Right lung (tissue), 5 donors: Measurements from ENCODE around the gene SPAG16. TPM values are rescaled to one million over a fixed set of nuclear protein-coding genes. Genes with fewer than 3 reads are reported as not detected.
A peak's percentile ranks its signal among the peaks of the same experiment; 100 is the strongest.

Experiments
- DNase-seq, 2 donors: peaks; one replicate each; pipeline ENCODE4 v3.0.0-alpha.2; 2013
- polyA plus RNA-seq, 5 donors: library from polyadenylated mRNA; unstranded; fragments of 120-200 nt; gene quantifications; one replicate each; pipeline versions ENCODE4 v1.2.1 to v1.2.3, GENCODE V29; 2013; ENCODE audit warnings: inconsistent platforms in 1 of 5, low replicate concordance in 1 of 5; ENCODE audit not compliant: insufficient read length in 5 of 5, insufficient read depth in 1 of 5

The SPAG16 gene
- polyA plus RNA-seq, 5 donors, result 33.9 to 47.5 (median 44.9) TPM

DNA sequence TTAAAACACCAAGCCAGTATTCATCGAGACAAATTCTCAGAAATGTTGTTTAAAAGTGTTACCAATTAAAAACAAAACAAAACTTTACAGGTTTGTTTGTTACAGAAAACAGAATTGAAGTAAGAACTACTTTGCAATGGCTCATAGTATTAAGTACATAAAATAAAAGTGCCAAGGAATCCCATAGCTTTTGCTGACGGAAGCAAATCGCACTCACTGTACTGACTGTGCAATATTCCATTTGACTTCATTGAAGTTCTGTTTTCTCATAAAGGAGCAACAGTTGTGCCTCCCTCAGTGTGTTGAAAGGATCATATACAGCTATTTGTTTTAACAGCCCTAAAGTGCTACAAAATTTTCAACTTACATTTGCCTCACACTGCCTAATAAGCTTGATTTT lies 507.8 kb downstream of the SPAG16 start:
- no peak for DNase-seq

DNA sequence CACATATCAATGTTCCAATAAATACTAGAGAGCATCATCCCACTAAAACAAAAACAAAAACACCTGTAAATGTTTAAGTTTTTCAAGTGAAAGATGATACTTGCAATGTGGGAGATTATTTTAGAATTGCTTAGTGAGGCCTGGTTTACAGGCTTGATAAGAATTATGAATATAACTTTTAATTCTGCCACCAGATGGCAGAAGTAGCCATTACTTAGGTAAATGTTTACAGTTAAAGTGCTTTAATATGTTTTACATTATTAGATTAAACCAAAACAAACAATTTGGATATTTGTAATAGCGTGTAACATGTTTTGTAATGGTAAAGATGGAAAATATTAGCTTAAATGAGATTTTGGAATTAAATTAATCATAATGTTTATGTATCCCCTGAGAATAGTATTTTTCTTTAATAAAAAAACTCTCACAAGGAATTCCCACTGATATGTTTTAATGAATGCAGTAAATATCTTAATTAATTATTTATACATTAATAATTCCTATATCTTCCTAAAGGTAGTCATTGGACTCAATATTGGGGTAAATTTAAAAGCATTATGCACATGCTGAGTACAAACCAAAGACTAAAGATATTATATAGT lies 522.0 kb downstream of the SPAG16 start:
- peak in 1 of 2 donors; percentile 1 for DNase-seq

DNA sequence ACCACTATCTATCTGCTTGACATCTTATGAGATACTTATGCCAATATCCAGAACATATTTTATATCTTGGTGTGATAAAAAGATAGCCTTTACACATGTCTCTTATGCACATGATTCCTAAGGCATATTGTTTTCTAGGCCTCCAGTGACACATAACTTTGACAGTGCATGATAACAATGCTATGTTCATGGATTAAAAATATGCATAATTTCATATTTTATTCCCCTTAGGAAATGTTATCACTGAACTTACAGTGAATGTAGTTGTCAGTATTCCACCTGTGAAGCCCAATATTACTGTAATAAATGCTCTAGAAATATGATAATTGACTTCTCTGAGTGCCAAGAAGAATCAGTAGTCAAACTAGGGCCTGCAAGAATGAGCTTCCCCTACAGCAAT lies 532.3 kb downstream of the SPAG16 start:
- no peak for DNase-seq

DNA sequence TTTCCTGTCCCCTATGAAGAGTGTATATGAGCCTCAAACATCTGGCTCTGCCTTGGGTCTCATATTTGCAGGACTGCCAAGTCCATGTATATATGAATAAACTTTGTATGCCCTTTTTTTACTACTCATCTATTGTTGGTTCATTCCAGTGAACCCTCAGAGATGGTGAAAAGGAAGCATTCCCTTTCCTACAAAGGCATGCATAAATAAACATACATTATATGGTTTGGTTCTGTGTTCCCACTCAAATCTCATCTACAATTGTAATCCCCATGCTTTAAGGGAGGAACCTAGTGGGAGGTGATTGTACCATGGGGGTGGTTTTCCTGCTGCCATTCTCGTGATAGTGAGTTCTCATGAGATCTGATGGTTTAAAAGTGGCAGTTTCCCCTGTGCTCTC lies 534.2 kb downstream of the SPAG16 start:
- no peak for DNase-seq

DNA sequence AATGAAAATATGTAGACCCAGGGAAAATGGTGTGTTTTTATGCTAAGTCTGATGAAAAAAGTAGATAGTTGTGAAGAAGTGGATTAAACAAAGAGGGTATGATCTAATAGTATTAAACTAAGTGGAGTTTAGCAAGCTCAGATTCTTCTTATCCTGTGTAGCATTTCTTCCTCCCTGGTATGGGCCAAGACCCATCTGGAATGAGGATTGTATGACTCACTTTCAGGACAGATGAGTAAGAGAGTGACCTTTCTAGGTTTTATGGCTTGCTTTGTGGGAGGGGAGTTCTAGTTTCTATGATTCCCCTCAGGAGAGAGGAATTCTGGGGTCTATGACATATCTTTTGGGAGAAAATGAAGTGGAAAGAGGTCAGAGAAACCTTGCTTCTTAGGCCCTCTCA lies 550.1 kb downstream of the SPAG16 start:
- no peak for DNase-seq

DNA sequence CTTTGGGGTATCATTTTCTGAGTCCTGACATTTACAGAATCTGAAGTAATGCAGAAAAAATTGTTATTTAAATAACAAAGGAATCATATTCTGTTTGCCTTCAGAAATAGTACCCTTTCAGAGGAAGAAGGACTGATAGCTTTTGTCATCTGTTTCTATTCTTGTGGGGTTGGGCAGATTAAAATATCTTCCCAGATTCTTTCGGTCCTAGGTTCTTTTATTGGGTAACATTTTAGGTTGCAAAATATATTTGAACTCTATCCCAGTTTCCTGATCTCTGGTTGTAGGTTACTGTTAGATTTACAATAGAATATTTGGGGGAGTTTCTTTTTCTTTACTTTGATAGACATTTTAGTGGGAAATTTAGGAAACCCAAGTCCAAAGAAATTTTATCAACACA lies 550.5 kb downstream of the SPAG16 start:
- no peak for DNase-seq

DNA sequence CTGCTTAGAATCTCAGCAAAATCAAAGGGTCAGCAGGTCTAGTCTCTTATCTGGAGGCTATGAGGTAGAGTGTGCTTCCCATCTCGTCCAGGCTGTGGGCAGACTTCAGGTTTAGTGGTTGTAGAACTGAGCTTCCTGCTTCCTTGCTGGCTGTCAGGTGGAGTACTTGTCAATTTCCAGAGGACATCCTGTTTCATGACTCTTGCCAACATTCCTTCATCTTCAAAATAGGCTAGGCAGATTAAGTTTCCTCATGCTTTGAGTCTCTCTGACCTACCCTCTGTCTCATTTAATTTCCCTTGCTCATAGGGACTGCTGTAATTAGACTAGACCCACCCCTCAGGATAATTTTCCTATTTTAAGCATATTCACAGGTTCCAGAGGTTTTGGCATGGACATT lies 562.6 kb downstream of the SPAG16 start:
- DNase-seq, result no peak

DNA sequence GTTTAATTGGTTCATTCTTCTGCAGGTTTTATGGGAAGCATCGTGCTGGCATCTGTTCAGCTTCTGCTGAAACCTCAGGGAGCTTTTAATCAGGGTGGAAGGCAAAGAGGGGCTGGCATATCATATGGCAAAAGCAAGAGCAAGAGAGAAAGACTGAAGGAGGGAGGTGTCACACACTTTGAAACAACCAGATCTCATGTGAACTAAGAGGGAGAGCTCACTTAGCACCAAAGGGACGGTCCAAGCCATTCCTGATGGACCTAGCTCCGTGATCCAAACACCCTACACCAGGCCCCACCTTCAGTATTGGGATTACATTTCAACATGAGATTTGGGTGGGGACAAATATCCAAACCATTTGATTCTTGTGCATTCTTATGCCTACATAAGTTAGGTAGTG lies 563.1 kb downstream of the SPAG16 start:
- DNase-seq, result no peak

DNA sequence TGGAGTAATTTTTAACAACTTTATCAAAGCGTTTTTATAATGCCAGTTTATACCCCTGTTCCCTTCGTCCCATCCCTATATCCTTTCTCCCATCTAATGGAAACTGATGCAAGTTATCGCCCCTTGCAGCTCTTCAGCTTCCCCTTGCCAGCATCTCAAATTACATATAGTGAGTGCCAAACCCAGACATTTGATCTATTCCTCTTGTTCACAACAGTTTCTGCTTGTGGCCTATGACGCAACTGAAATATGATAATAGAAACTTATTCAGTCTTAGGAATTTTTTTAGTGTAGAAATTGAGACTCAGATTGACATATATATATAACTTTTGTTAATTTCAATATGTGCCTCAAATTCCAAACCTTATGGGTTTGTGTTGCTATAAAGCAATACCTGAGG lies 564.4 kb downstream of the SPAG16 start:
- DNase-seq, result peak in 1 of 2 donors; percentile 3

DNA sequence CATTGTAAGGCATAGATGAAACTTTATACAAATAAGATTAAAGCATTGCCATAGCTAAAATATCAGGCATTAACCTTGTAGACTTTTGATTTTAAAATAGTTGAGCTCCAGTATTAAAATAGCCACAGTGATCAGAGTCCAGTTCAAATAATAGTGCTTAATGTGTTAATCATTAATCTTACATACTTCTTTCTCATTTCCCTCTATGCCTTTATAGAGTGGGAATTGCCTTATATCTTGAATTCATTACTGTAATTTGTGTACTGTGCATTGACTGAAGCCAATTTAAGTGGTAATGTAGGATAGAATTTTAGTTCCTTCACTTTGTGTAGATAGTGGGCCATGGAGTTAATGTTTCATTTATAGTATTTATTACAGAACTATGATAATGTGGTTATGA lies 577.4 kb downstream of the SPAG16 start:
- DNase-seq, result no peak

DNA sequence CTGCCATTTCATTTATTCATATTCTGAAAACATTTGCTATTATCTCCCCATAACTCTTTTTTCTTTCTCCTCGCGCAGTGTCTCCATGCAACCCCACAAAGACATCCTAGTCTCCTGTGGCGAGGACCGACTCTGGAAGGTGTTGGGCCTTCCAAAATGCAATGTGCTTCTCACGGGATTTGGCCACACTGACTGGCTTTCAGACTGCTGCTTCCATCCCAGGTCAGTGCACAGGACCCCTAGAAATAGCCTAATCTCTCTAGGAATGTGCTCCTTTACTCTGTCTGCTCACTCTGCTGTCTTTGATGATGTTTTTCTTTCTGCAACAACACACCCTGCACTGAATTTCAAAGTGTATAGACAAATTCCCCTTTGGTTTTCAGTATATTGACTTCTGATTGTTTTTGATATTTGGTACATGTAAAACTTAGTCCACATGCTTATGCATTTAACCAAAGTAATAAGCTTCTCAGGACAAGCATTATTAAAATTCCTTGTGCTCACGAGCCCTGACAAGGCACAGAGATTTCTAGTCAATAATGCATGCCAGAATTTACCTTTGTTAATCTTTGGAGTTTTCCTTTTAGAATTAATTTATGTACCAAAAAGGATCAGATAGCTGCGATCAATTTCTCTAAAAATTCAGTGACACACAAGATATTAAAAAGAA lies 578.3 kb downstream of the SPAG16 start:
- no peak for DNase-seq

DNA sequence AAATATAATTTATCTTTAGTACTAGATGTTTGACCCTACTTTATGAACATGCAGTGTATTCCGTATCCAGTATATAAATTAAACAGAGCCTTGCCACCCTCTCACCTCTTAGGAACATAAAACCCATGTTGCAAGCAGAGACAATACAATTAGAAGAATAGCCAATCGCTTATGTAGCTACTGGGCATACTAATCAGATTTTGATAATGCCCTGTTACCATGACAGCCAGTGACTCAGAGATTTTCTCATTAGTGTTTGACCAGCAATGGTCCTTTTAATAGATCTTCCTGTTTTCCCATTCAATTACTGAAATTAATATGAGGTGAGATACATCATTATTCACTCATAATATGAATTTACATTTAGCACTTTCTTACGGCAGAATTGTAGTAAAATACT lies 579.3 kb downstream of the SPAG16 start:
- DNase-seq, result no peak

DNA sequence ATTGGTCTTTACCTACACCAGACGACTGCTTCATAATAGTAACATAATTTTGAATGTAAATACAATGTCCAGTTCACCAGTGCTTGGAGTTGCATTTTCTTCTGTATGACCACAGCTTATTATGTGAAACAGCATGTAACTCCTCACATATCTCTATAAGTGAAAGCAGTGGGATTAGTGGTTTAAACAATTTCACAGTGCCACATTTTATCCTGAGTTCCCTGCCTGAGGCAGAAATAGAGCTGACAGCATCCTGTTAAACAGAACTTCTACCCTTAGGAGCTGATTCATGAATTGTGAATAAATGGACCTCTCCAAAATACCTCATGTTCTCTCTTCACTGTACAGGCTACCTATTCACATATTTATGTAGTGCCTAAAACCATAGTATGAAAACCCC lies 584.3 kb downstream of the SPAG16 start:
- DNase-seq, result no peak

DNA sequence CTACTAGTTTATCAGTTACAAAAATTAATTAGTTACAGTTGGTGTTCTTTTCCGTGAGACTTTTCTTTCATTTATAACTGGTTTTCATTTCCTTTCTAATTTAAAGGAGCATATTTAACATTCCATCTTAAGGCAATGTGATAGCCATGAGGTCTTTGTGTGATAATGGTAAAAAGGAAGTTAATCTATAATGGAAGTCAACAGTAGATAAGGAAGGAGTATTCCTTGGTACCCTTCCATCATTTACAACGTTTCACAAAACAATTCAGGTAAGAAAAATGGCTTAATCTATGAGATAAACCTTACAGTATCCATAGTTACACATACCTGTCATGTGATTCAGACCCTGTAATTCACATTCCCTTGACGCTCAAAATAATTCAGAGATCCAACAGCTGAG lies 601.2 kb downstream of the SPAG16 start:
- no peak for DNase-seq

DNA sequence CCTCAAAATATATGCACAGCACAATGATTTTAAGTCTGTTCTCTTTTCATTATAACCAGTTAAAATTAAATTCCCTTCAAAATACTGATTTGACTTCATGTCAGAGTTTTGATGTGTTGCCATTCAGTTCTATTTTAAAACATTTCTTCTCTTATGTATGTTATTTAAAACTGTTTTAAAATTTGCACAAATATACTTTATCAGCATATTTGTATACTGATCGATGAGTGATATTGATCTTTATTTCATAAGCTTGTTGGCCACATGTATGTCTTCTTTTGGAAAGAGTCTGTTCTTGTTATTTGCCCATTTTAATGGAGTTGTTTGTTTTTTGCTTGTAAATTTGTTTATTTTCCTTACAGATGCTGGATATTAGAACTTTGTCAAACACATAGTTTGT lies 630.2 kb downstream of the SPAG16 start:
- no peak for DNase-seq

DNA sequence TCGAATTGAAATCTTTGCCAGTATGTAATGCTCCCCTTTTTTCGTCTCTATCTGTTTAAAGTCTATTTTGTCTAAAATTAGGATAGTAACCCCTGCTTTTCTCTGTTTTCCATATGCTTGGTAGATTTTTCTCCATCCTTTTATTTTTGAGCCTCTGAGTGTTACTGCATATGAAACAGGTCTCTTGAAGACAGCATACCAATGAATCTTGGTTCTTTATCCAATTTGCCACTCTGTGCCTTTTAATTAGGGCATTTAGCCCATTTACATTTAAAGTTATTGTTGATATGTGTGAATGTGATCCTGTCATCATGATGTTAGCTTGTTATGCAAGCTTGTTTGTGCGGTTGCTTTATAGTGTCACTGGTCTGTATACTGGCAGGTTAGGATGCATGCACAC lies 635.8 kb downstream of the SPAG16 start:
- DNase-seq, result no peak

DNA sequence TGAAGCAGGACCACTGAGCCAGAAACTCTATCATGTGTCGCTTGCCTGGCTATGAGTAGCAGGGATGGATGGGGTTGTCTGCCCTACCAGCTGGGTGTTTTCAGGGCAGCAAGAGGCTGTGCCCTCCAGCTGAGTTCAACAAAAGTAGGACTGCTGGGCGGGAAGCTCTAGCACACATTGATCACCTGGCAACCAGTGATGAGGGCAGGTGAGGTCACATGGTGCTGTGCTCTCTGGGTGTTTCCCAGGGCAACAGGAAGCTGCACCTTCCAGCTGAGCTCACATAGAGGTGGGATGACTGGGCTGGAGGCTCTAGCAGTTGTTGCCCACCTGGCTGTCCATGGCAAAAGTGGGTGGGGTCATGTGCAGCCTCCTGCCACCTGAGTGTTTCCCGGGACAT lies 639.3 kb downstream of the SPAG16 start:
- DNase-seq, result no peak

DNA sequence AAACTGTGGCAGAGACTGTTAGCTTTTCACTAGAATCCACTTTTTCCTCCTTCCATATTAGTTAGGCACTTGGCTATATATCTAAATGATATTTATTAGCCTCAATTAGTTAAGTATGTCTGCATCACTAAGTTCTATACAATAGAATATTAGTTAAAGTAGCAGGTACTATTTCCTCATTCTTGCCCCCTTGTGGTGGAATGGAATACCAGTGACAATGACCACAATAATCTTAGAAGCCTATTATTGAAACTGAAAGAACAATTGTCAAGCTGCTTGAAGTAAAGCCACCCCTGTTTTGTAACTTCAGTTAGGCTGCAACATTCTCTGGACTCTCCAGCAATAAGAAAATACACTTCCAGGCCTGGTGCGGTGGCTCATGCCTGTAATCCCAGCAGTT lies 650.3 kb downstream of the SPAG16 start:
- no peak for DNase-seq

DNA sequence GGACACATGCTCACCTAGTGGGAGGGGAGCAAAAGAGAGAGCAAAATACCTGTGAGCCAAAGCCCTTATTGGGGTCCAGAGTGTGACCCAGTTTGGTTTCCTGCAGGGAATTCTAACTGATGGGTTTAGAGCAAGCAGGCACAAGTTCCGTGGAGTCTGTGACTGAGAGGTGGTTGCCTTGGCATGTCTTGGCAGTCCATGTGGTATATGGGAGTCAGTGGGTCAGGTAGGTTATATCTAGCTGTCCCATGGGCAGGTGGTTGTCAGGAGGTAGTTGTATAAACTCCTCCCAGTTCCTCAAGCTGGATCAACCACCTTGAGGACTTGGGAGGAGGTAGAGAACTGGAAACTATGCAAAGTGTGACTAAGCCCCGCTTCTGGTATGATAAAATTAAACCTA lies 673.8 kb downstream of the SPAG16 start:
- DNase-seq, result no peak

DNA sequence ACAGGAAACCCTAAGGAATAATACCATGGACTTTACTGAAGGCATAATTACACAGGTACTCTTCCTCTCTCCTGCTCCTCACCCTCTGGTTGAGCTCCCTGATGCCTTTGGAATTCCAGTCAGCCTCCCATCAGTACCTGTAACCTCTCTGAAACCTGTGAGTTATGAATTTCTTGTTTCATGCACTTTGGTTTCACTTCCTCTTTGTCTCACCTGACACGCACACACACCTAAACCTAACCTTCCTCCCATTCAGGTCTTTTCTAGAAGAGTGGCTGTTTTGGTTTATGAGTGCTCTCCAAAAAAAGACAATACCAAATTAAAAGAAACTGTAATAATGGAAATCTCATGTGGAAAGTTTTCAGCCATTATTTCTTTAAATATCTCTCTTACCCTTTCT lies 675.3 kb downstream of the SPAG16 start:
- DNase-seq, result no peak

DNA sequence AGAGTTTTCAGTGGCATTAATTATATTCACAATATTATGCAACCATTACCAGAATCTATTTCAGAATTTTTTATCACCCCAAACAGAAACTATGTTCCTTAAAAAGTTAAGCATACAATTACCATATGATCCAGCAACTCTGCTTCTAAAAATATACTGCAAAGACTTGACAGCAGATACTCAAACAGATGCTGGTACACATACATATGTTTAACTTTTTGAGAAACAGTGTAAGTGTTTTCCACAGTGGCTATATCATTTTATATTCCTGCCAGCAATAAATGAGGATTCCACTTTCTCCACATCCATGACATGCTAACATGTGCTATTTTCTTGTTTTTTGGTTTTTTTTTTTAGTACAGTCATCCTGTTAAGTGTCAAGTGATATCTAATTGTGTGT lies 687.3 kb downstream of the SPAG16 start:
- DNase-seq, result no peak

DNA sequence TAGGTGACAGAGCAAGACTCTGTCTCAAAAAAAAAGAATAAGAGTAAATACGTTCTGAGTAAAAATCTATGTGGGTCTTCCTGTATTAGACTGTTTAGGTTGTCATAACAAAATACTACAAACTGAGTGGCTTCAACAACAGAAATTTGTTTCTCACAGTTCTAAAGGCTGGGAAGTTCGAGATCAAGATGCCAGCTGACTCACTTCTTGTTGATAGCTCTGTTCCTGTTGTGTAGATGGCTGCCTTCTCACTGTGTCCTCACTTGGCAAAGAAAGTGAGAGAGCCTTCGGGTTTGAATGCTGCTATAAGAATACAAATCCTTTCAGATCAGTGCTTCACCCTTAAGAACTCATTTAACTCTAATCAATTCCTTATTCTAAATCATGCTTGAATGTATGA lies 696.6 kb downstream of the SPAG16 start:
- no peak for DNase-seq

DNA sequence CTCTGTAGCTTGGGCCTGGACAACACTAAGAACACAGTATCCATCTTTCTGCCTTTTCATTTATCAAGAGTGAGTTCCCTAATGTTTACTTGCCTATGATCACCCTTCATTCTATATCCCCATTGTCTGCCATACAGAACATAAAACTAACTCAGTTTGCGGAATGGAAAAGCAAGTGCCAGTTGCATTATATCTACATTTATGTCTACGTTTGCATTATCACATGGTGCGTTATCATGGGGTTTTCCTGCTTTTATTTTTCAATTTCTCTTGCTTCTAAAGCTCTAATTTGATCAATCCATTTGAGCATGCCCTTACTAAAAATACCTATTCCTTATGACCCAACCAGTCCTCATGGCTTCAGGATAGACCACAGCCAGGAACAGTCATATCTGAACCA lies 704.9 kb downstream of the SPAG16 start:
- no peak for DNase-seq

DNA sequence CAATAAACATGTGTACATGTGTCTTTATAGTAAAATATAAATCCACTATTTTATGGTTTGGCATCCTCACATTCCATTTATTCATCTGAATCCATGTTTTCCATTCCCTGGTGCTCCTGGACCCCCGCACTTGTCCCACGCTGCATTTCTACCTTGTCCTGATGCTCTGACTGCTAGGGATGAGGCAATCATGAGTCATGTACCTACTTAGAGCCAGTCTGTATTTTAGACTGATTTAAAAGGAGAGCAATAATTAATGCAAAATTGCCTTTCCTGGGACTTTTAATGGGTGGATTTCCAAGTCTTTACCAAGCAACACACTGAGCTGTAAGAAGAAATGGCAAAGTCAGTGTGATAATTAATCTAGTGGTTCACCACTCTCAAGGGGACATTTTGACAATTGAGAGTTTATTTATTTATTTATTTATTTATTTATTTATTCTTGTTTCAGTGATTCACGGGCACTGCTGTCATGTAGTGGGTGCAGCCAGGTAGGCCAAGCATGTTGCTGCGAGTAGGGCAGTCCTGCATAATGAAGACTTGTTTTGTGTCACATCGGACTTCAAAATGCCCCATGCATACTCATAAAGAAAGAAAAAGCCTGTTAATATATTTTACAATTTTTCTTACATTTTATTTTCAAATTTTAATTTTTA lies 707.3 kb downstream of the SPAG16 start:
- no peak for DNase-seq
